ENCODE results near the gene CCR3.
A peak's percentile ranks its signal among the peaks of the same experiment; 100 is the strongest.

The CCR3 gene

DNA sequence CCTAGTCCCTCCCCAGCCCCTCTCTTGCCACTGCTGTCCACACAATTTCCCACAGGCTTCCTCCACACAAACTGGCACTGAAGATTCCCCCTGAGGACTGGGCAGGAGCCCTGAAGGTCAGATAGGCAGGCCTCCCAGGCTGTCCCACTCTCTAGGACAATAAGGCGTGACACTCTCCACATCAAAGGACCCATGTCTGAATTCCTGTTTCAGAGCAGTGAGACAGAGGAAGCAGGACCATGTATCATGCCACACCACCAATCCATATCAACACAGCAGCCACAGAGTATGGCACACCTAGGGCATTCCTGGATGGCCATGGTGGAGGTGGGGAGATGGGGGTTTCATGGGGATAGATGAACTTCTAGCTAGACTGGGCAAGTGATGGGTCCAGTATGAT is 20.3 kb upstream of the CCR3 start:
- no peak for DNase-seq

DNA sequence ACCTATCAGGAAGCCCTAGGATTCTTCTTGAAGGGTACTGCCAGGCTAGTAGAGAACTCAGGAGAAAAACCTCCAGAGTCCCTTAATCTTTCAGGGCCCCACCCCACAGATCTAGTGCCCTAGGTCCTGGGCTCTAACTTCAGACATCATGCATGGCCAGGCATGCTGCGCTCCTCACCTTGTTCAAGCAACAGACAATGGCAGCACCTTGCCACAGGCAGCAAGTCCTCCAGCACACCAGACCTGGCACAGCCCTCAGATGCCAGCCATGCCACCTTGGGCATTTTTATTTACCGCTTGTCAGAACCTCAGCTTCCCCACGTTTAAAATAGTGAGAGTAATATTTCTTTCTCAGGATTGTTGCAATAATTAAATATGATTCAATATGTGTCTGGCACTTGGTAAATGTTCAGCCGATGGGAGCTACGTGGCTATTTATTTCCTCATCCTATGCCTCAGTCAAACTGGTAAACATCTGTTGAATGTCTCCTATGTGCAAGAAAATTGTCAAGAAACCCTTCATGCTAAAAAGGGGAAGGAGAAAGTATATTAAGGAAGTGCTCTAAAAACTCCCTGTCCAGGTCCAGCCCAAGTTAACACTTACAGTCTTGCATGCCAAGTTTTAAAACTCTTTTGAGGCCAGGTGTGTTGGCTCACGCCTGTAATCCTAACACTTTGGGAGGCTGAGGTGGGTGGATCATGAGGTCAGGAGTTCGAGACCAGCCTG is 19.7 kb upstream of the CCR3 start:
- DNase-seq: no peak

DNA sequence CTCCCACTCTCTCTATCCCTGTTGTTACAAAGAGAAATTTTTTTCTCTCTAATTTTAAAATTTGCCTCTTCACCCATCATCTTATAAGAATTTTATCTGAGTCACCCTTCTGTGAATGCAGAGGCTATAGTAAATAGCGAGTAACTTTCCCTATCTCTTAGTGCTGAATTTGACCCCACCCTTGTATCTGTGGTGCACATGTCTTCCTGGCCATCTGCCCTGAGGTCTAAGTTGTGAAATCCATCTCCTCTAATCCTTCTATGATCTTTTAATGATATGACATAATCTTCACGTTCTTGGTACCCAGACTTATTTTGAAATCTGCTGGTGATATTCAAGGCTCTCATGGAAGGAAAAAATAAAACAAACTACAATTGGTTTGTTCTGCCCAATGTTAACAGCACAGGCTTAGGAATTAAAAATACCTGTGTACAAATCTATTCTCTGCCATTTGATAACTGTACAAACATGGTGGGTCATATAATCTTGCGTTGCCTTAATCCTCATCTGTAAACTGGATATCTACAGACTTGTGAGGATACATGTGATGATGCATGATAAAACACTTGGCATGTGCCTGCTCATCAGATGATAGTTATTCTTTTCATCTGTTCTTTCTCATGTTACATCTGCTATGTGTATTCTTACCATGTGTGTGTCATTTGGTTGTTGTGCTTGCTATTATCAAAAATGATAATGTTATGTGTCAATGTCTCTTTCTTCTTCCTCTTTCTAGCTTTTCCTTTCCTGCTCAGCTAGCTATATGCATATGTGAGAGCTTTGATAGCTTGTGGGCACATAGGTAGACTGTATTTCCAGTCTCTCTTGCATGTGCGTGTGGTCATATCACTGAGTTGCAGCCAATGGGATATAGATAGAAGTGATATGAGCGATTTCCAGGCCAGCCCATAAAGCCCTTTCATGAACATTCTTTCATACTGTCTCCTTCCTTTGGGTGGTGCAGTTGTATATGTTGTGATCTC is 13.7 kb upstream of the CCR3 start:
- DNase-seq: peak in 1 of 2 experiments; percentile 49

DNA sequence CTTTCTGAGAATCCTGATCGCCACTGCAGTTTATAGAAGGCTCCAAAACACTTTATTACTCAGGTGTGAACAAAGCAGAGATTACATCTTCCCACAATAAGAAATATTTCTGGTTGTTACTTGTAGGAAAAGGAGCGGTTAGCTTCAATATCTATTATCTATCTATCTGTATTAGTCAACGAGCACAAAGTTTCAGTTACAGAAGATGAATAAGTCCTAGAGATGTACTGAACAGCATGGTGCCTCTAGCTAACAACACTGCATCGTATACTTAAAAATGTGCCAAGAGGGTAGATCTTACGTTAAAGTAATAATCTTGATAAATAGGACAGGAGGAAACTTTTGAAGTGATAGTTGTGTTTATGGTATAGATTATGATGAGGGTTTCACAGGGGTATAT is 10.9 kb upstream of the CCR3 start:
- DNase-seq: no peak

DNA sequence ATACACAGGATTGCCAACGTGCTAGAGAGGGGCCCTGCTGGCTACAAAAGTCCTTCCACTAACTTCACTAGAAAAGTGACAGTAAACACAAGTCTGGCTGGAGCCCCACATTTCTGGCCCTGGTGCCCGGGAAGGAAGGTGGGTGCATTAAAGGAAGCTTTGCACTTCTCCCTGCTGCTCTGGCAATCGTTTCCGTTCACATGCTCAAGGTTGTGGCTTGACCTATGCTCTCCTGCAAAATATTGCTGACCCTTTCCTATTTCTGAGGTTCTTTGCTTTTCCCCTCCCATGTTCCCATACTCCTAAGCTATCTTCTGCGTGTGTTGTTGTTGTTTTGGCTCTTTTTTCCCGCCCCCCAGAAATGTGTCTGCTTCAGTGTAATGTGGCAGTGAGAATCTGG is 9.1 kb upstream of the CCR3 start:
- no peak for DNase-seq

DNA sequence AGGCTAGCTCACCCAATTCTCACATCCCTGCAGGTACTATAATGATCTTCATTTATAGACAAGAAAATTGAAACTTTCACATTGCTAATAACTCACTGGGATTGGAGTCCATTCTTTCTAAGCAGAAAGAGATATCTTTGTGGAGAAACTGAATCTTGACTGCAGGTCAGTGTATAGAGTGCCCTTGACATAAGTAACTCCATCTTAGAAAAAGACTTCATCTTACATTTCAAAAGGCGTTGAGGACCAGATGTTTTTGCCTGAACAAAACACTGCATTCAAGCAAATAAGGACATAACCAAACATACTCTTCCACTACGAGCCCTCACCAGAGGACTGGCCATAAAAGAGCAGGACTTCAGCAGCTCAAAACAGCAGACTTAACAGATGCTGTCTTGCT is 6.8 kb upstream of the CCR3 start:
- DNase-seq: peak in 1 of 2 experiments; percentile 32

DNA sequence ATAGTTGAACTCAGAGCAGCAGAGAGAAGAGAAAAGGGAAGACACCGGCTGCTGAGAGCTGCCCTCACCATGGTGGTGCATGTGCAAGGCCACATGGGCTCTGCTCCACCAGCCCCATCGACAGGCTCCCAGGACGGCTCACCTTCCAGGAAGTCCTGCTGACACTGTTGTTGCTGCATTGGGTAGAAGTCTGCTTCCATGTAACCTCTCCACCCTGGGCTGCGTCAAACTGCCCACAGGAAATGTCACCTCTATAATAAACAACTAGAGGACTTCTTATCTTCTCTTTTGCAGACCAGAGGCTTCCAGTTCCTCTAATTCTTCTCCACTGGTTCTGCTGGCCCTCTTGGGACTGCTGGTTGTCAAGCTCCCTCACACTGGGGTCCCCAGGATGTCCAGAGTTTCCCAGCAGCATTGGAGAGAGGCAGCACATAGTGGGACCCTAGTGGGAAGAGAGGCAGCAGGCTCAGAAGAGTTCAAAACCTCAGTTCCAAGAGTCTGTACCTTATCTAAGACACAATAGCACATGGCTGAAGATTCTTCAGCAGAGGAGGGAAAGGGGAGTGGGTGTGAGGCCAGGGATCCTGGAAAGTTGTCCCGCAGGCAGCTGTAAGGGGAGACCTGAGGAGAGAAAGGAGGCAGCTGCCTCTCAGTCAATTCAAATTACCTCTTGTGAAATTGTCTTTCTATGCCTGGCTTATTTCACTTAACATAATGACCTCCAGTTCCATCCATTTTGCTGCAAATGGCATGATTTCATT is 5.8 kb upstream of the CCR3 start:
- DNase-seq: no peak

DNA sequence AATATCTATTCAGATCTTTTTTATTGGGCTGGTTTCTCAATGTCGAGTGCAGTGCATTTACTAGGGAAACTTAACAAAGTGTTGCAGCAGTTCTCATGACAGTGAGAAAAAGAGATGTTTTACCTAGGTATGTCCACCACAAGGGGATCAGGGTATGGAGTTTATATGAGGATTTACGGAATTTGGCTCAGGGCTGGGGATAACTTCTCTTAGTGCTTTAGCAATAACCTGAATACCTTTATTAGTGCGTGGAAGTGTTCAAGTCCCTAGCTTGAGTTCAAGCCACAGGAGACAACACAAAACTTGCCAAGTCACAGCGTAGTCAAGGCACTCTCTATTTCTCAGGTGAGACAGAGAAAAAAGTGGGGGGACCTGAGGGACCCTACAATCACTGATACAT is 3.9 kb upstream of the CCR3 start:
- DNase-seq: no peak

DNA sequence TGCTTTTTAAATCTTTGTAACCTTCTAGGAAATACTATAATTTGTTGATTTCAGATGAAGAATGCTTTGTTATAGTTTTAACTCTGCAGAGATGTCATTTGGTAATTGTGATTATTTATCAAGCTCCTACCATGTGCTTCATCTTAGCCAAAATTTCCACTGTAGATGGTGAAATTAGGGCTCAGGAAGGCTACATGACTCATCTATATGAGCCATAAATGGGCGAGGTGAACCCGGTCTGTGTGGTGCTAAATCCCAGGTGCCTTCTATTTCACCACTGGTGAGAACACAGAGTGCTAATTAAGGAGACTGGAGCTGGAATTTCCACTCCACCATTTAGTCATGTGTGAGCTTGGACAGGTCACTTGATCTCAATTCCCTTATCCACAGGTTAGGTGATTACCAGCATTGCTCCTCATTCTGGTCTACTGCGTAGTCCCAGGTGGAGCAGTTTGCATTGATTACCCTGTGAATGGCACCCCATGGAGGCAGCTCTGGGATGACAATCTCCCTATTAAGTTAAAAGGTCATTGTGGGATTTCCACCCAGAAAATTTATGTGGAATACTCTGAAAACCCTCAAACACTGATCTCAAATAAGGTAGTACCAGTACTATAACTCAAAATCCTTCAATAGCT is 2.8 kb upstream of the CCR3 start:
- DNase-seq: no peak

DNA sequence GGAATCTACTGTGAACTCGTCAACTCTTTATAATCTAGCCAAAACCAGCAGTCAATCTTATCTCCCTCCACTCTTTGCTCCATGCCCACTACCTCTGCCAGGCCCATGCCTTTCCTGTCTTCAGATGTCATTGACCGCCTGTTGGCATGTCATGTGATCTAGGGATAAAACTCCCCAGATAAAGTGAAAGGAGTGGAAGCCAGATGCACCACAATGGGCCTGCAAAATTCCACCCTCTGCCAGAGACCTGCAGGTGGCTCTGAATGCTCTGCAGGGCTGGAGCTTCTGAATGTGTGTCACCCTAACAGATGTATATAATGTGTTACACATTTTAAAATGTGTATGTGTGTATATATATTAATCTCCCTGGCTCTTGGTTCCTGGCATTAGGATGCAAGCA is 2.3 kb upstream of the CCR3 start:
- DNase-seq: no peak

DNA sequence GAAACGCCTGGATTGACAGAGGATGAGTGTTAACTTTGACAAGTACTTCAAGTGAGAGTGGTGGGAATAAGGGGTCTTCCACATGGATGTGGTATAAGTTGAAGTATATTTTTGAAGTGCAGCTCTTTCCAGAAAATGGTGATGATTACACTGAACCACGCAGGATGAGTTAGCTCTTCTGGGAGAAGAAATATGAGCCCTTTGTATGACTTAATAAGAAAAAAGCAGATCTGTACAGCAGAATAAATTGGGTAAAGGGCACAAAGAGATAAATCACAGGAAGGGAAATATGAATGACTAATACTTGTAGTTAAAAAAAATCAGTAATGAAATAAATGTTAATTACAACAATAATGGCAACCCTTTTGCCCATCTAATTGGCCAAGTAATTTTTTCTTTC is 1.3 kb downstream of the CCR3 start:
- no peak for DNase-seq

DNA sequence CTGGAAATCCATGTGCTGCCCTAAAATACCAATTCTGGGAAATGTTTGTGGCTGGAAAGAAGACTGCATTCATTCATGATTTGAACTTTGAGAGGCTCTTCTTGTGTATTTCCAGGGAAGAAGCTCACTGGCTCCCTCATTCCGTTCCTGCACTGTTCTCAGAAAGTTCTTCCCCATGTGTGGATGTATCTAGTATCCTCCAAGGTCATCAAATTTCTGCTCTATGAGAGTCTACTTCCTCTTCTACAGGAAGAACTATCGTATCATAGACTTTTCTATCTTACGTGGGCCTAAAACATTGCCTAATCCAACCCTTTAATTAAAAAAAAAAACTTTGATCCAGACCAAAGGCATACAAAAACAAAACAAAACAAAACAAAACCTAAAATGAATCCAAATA is 2.9 kb downstream of the CCR3 start:
- no peak for DNase-seq

DNA sequence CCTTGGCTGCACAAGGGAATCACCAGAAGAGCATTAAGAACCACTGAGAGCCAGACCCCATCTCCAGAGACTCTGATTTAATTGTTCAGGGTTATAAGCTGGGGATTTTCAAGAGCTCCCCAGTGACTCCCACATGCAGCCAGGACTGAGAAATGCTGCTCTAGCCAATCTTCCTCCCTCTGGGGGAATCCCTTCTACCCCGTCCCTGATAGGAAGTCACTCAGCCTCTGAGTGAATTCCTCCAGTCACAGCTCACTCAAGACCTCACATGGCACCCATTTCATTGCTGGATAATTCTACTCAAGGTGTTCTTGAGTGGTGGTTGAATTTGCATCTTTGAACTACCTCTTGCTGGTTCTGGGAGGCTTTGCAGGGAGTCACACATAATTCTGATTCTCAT is 10.7 kb downstream of the CCR3 start:
- DNase-seq: no peak

DNA sequence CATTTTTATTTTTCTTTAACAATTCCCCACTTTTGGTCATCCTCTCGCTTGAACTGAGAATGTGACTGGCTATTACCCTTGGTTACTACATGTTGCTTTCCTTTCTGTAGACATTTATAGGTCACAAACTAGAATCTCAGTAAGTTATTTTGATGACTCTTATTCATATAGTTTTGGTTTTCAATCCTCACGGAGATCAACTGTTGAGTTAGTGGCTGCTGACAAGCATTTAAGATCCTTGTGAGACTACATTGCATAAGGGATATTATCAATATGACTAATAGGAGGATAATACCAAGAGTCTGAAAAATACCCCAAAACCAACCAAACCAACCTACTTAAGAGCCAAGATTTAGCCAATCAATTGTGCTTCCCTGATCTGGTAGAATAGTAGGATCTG is 16.3 kb downstream of the CCR3 start:
- DNase-seq: no peak

DNA sequence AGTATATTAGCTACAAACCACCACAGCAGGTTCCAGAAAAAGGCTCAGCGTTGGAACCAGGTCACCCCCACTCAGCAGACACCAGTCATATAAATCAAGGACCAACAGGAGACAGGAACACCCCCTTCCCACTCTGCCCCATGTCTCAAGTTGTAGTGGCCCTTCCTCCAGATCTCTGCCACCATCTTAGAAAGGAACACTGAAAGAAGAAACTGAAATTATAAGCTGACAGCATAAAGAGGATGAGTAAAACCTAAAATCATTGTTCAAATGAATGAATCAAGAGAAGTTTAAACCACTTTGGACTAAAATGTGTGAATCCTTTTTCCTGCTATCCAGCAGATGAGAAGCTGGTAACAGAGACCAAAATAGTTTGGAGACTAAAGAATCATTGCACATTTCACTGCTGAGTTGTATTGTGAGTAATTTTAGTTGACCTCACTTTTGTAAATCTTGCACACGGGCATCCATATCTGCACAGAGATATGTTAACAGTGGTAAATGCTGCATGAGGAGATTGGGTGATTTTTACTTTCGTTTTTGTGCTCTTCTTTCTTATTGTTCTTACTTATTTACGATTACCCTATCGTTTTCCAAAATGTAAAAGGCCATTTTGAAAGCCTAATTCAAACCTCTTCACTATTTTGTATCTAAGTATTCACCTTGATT is 19.8 kb downstream of the CCR3 start:
- DNase-seq: no peak

DNA sequence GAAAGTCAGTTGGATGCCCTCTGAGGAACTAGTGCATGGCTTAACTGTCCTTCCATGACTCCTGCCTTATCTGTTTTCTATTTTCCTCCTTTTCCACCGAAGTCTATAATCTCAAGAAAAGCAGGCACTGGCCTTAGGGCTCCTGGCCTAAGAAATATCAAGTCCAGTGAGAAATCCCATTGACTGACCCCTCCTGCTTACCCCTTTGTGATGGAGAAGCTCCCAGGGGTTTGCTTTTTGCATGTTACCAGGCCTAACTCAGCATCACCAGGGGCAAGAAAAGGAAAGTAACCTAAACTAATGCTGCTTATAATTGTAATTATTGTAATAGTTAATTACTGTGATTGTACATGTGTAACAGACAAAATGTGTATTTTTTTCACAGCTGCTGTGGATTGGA is 21.7 kb downstream of the CCR3 start:
- no peak for DNase-seq

DNA sequence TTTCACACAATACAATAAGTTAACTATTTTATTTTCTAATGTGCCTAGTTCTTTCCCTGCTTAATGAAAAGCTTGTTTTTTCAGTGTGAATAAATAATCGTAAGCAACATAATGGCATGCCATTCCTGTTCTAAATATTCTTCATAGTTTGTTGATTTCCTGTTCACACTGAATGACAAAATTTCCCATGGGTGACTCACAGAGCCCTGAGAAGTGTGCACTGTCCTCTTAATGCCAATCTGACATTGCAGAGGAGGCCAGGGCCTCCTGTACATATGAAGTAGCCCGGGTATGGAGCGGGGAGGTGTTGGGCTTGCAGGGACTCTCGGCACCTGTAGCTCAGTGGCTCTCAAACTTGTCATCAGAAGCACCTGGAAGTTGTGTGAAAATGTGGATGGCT is 24.3 kb downstream of the CCR3 start:
- DNase-seq: no peak

DNA sequence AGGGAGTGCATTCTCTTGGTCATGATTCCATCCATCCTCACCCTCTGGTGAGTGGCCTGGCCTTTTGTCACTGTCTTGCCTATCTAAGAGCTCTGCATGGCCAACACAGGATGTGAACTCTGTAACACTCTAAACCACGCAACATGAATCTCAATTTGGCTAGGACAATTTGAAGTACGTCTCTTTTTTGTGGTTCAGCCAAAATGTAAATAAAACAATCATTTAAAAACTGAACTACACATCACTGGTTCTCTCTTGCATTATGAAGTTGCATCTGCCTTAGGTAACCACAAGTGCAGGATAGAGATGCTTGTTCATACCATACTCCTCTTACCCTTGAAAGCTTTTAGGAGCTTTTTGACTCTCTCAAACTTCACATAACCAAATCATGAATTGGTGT is 27.3 kb downstream of the CCR3 start:
- no peak for DNase-seq

DNA sequence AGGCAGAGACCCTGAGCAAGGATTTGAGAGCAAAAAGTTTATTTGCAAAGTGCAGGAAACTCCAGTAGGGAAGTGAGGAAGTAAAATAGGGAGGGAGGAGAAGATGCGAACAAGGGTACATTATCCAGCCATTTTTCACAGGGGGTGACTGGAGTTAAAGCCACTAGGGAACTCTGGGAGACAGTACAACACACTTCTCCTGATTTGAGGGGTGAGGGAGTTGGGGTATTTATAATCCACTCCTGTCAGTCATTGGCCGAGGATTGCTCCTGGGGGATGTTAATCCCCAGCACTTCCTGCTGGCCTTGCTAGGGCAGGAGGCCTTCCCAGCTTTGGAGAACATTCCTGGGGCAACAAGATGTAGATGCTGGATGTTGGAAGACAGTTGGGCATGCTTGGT is 28.2 kb downstream of the CCR3 start:
- no peak for DNase-seq

DNA sequence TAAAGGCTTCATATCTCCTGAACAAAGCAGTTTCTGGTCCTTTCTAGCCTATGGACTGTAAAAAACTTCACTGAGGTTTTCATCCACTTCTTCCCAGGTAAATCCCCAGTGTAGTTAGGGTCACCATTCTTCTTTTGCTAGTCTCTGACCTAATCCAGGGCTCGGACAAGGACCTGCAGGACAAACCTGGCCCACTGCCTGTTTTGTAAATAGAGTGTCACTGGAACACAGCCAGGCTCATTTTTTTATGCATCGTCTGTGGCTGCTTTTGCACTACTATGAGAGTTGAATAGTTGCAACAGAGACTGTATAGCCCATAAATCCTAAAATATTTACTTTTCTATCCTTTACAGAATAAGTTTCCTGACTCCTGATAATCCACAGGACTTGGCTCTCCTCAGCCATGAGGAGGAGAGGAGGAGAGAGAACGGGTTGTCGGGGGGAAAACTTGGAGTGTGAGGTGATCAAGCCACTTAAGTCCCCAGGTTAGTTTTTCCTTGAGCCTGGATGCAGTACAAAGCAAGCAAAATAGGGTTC is 29.0 kb downstream of the CCR3 start:
- DNase-seq: no peak

DNA sequence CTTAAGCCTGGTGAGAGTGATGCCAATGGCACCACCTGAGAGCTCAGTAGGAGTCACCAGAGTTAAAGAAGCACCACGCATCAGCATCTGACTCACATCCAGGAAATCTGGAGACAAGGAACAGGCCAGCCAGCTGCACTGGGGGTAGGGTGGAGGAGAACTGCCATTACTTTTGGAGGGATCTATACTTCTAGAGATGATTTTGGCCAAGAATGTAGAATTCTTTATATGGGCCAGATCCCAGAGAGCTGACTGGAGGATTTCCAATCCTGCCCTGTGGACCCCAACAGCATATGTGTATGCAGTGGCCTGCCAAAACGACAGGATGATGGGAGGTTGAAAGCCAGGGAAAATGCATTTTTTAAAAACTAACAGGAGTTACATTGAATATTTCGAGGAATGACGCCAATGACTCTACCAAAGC is 29.8 kb downstream of the CCR3 start:
- no peak for DNase-seq

DNA sequence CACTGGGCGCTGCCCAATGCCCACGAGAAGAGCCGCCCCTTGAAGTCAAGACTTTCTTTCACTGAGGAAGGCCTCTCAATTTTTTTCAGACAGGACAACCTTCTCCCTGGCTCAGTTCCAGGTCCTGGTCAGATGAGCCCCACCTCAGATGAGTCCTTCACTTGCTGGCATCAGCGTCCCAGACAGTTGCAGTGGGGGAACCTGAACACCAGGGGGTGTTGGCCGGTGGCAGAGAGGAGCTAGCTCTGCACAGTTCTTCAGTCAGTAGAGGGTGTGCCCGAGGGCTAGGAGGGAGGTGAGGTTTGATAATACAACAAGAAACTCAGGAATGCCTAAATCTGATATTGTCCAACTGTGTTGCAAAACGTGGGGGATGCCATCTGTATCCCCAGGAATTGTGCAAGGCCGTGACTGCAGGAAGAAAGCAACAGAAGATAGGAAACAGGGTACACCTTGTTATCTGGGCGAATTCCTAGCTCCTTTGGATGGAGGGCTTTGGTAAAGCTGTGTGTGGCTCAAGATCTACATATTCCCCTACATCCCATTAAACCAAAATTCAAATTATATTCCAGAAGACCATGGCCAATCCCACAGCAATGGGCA is 34.3 kb downstream of the CCR3 start:
- peak in 1 of 2 experiments; percentile 31 for DNase-seq
